LNCAP (cell line): ENCODE measurements around the gene SGCG.

Source experiments
- TF ChIP-seq, protein P1 (sequence below): fragments of 450-650 bp; IDR thresholded peaks from 2 replicates; pipeline ENCODE4 v1.5.1; 2017; ENCODE audit warnings: mild to moderate bottlenecking

SGCG gene

DNA sequence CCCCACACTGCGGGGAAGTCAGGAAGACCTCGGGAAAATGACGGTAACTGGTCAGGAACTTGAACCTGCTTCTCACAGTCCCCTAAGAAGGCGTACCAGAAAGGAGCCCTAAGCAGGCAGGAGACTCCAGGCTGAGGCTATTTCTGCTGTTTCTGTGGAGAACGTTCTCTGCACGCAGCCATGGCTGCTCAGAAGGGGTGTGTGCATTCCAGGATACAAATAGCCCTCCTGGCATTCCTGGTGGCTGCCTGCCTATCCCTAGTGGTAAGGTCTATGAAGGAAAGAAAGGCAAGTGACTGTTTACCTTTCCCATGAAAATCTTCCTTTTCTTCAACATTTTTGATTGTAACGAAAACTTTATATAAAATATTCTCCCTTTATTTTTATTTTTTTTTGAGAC lies 2.5 kb downstream of the SGCG start:
- TF ChIP-seq, protein P1, sequence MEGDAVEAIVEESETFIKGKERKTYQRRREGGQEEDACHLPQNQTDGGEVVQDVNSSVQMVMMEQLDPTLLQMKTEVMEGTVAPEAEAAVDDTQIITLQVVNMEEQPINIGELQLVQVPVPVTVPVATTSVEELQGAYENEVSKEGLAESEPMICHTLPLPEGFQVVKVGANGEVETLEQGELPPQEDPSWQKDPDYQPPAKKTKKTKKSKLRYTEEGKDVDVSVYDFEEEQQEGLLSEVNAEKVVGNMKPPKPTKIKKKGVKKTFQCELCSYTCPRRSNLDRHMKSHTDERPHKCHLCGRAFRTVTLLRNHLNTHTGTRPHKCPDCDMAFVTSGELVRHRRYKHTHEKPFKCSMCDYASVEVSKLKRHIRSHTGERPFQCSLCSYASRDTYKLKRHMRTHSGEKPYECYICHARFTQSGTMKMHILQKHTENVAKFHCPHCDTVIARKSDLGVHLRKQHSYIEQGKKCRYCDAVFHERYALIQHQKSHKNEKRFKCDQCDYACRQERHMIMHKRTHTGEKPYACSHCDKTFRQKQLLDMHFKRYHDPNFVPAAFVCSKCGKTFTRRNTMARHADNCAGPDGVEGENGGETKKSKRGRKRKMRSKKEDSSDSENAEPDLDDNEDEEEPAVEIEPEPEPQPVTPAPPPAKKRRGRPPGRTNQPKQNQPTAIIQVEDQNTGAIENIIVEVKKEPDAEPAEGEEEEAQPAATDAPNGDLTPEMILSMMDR, result no peak

DNA sequence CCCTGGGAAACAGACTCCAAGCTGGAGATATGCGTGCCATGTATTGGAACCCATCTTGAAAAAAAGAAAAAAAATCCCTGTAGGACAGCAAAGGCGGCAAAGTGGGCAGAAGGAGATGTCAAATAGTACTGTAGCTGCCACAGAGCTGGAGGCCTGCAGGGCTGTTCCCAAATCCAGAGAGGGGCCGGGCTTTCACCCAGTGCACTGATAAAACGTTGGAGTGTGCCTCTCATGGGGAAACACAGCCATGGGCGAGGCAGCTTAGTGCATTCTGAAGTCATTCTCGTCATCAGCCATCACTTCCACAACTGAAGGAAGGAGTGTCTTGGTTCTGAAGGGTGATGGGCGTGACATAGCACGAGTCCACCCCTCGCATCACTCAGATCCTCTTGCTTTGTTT lies 4.8 kb downstream of the SGCG start:
- TF ChIP-seq, protein P1, result no peak

DNA sequence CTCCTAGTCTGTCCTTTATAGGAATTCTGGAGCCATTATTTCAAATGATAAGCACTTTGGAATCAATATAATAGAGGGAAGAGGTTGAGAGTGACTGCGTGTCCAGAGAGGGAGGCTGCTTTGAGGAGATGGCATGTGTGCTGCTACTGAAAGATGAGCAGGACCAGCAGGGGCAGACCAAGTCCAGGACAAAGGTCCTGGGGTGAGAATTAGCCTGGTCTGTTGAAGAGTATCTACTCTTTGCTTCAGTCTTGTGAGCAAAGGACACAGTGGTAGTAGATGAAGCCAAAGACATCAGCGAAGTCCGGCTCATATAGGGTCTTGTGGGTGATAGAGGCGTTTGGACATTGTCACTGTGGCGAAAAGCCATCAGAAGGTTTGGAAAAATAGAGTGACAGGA lies 21.1 kb downstream of the SGCG start:
- TF ChIP-seq, protein P1, result no peak

DNA sequence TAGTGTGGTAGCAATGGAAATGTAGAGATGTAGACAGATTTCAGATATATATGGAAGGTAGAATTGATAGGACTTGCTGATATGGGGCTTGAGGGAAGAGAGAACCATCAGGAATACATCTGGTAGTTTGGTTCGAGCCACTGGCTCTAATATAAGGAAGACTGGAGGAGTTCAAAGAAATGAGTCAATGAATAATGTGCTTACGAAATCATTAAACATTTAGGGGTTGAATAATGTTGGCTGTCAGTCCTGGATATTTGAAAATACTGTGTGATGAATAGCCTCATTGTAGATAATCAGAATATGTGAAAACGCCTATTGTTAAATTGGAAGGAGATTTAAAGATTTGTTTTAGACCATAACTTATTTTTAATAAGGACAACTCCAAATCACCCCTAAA lies 21.6 kb downstream of the SGCG start:
- TF ChIP-seq, protein P1, result no peak

DNA sequence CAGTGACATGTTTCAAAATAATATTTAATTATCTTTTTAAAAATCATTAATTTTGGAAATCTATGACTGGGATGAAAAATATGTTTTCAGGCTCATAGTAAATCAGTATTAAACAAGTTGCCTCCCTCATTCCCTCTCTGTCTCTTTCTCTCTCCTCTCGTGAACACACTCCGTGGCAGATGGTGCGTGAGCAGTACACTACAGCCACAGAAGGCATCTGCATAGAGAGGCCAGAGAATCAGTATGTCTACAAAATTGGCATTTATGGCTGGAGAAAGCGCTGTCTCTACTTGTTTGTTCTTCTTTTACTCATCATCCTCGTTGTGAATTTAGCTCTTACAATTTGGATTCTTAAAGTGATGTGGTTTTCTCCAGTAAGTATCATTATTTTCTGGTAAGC lies 22.7 kb downstream of the SGCG start:
- TF ChIP-seq, protein P1, result no peak

DNA sequence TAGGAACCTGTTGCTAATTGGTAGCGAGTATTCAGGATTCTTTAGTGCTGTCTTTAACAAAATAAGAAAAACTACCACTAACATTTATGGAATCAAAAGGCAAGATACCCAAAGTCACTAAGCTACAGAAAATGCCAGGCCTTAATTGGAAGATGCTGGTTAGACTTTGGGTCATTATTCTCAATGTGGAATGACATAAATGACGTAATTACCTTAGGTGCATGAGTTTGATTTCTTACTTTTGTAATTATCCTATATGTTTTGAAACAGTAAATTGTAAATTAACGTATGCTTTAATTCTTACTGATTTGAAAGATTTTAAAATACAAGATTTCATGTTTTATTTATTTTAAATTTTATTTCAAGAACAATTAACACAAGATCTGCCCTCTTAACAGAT lies 25.0 kb downstream of the SGCG start:
- TF ChIP-seq, protein P1, result no peak

DNA sequence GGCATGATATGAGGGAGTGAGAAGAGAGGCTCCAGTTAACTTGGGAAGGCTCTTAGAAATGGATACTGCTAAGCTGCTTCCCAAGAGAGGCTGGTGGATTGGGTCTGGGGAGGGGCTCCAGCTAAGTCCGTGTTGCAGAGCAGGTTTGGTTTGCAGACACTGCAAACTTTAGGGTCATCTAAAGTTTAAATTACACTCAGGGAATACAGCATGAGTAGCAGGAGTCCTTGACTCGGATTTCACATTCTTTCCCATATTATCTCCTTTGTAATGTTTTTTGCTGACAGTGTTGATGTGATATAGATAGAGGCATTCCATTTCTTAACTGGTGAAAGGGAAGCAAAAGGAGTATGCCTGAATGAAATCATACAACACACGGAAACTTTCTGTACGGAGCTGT lies 31.9 kb downstream of the SGCG start:
- TF ChIP-seq, protein P1, result no peak

DNA sequence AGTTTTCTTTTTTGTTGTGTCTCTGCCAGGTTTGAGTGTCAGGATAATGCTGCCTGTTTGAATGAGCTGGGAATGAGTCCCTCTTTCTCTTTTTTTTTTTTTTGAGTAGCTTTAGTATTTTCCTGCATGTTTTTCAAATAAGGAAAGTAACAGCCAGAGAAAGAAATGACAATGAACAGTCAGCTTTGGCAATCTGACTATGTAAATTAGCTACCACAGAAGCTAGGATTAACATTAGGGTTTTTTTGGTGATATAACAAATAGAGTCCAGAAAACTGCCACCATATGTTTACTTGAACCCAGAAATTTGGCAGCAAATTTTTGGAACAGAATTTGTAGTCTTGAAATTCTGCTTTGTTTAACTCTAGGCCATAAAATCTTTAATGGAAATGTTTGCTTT lies 50.5 kb downstream of the SGCG start:
- TF ChIP-seq, protein P1, result no peak
